HG03139 (cell line): ENCODE results near the gene GLRX.
"Not testable (repeated sequence)": the region's sequence is repeated elsewhere in the genome, so short reads cannot be mapped to it uniquely, and the experiment has no call there.

Source experiments
- ATAC-seq: cut with Tn5 transposase; IDR thresholded peaks from one replicate; pipeline ENCODE4 v1.9.1; 2021; ENCODE audit not compliant: unreplicated experiment

GLRX gene

GRCh38 chr5:95830226-95830625, 7.7 kb upstream of the GLRX start:
- no peak for ATAC-seq

- no peak for ATAC-seq
Measured at GRCh38 chr5:95827892-95828246, 5.3 kb upstream of the GLRX start.

- no peak for ATAC-seq
Measured at GRCh38 chr5:95826949-95827891, 4.7 kb upstream of the GLRX start.

GRCh38 chr5:95825495-95825894, 3.0 kb upstream of the GLRX start:
- no peak for ATAC-seq

- ATAC-seq = no peak
Measured at GRCh38 chr5:95824747-95825146, 2.2 kb upstream of the GLRX start.

GRCh38 chr5:95823738-95824609, 1.4 kb upstream of the GLRX start:
- peak; percentile 43 for ATAC-seq

- ATAC-seq = no peak
Measured at GRCh38 chr5:95823218-95823737, 752 bp upstream of the GLRX start.

- ATAC-seq = no peak
Measured at GRCh38 chr5:95822043-95822541, 434 bp downstream of the GLRX start.

- no peak for ATAC-seq
Measured at GRCh38 chr5:95821110-95822021, 1.2 kb downstream of the GLRX start.

- ATAC-seq = no peak
Measured at GRCh38 chr5:95818181-95819147, 4.1 kb downstream of the GLRX start.

- no peak for ATAC-seq
Measured at GRCh38 chr5:95817430-95817829, 5.1 kb downstream of the GLRX start.

- ATAC-seq = no peak
Measured at GRCh38 chr5:95816776-95817175, 5.8 kb downstream of the GLRX start.

- ATAC-seq = no peak
Measured at GRCh38 chr5:95816341-95816740, 6.2 kb downstream of the GLRX start.

- ATAC-seq = no peak
Measured at GRCh38 chr5:95815155-95815729, 7.3 kb downstream of the GLRX start.

GRCh38 chr5:95813035-95813434, 9.5 kb downstream of the GLRX start:
- not testable (repeated sequence) for ATAC-seq

GRCh38 chr5:95812074-95812471, 10.5 kb downstream of the GLRX start:
- ATAC-seq = no peak

- not testable (repeated sequence) for ATAC-seq
Measured at GRCh38 chr5:95811461-95812073, 11.0 kb downstream of the GLRX start.

GRCh38 chr5:95811126-95811423, 11.5 kb downstream of the GLRX start:
- not testable (repeated sequence) for ATAC-seq
